AG09309 (cell line): ENCODE data around the gene CAMTA2.
A peak's percentile ranks its signal among the peaks of the same experiment; 100 is the strongest.

Experiments used
- DNase-seq: peaks from one replicate; pipeline ENCODE4 v3.0.0-alpha.2; 2010; ENCODE audit warnings: low read depth
- H3K4me3 ChIP-seq: 2 replicates; pipeline ENCODE4 v1.5.1; 2011; ENCODE audit warnings: mild to moderate bottlenecking, low read depth, low read length, moderate library complexity; ENCODE audit not compliant: control insufficient read depth
- TF ChIP-seq, protein P1 (sequence below): IDR thresholded peaks from 2 replicates; pipeline ENCODE4 v1.5.1; 2011; ENCODE audit warnings: mild to moderate bottlenecking, low read depth, low read length, inconsistent platforms; ENCODE audit not compliant: insufficient read depth, control insufficient read depth; ENCODE audit errors: missing control alignments

CAMTA2 gene

DNA sequence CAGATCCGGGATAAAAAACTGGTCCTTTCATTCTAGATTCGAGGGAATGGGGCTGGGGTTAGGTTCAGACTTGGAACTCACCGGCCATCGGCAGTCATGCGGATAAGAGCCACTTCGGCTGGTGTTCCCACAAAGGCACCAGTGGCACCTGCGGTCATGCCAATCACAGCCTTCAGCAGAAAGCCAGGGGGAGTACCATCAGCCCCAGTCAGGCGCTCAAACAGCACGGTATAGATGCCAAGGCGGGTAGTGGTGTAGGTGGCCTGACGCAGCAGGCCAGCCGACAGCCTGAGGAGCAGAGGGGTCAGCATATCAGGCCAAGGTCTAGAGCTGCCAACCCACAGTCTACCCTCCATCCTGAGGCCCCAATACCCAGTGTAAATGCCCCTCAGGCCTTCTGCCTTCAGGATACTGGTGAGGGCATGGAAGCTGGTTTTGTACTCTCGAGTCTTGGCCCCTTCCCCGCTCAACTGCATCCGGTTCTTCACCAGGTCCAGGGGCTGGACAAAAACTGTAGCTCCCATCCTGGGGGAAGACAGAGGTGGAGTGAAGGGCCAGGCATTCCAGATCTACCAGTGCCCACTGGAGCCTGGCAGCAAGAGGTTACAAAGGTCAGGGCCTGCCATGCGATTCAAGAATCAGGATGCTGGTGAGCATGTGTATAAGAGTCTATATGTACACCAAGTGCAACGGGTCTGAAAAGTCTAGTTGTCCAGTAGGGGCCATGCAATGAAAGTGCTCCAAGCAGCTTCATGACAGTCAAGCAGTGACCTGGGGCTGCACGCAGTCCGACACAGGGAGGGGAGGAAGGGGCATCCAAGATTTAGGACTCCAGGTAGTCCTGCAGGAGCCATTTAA, 48.6 kb downstream of the CAMTA2 start:
- no peak for DNase-seq
- TF ChIP-seq, protein P1, sequence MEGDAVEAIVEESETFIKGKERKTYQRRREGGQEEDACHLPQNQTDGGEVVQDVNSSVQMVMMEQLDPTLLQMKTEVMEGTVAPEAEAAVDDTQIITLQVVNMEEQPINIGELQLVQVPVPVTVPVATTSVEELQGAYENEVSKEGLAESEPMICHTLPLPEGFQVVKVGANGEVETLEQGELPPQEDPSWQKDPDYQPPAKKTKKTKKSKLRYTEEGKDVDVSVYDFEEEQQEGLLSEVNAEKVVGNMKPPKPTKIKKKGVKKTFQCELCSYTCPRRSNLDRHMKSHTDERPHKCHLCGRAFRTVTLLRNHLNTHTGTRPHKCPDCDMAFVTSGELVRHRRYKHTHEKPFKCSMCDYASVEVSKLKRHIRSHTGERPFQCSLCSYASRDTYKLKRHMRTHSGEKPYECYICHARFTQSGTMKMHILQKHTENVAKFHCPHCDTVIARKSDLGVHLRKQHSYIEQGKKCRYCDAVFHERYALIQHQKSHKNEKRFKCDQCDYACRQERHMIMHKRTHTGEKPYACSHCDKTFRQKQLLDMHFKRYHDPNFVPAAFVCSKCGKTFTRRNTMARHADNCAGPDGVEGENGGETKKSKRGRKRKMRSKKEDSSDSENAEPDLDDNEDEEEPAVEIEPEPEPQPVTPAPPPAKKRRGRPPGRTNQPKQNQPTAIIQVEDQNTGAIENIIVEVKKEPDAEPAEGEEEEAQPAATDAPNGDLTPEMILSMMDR: no peak
- peak overlapping the region; percentile 96 for H3K4me3 ChIP-seq

DNA sequence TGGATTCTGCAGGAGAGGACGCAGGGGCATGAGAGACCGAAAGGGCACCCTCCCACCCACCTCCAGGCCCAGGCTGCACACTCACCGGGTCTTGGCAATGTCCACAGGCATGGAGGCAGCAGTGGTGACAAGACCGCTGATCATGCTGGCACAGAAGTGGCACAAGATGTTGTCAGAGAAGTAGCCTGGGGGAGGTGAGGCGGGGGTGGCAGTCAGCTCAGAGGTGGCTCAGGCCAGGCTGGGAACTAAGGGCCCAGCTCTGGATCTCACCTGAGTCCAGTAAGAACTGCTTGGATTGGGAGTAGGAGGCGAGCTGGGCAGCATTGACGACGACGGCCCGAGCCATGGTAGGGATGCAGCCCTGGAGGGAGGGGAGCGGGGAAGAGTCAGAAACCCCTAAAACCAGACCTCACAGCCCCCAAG, 49.4 kb downstream of the CAMTA2 start:
- TF ChIP-seq, protein P1: no peak
- H3K4me3 ChIP-seq: no peak overlapping the region
- no peak for DNase-seq

DNA sequence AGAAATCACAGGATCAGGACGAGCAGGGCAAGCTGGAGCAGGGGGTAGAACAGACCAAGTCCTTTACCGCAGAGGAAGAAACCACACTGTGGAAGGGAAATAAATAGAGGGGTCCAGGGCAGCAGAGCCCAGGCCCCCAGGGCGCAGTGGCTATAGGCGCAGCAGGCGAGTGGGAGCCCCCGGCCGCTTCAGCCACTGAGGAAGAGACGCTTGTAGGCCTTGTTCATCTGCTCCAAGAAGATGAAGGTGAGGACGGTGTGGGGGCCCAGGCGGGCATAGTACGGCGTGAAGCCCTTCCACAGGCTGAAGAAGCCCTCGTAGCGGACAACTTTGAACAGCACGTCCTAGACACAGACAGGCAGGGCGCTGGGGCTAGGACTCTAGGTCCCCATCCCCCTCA, 49.9 kb downstream of the CAMTA2 start:
- no peak for DNase-seq
- H3K4me3 ChIP-seq: no peak overlapping the region
- TF ChIP-seq, protein P1: no peak

DNA sequence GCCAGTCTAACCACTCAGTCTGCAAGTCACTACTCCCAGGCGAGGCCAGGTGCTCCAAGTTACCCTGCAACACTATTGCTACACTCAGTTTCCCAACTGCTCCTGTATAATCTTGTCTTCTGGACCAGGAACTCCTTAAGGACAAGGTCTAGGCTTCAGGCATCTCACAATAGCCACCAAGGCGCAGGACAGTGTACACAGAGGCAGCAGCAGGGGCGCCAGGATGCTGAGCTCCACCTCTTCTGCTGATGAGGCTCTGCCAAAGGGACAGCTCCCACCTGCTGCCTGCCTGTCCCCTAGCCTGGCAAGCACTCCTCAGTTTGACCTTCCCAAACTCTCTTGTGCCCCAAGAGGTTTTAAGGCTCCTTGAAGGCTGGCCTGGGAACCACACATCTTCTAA, 51.0 kb downstream of the CAMTA2 start:
- H3K4me3 ChIP-seq: no peak overlapping the region
- TF ChIP-seq, protein P1: no peak
- no peak for DNase-seq

DNA sequence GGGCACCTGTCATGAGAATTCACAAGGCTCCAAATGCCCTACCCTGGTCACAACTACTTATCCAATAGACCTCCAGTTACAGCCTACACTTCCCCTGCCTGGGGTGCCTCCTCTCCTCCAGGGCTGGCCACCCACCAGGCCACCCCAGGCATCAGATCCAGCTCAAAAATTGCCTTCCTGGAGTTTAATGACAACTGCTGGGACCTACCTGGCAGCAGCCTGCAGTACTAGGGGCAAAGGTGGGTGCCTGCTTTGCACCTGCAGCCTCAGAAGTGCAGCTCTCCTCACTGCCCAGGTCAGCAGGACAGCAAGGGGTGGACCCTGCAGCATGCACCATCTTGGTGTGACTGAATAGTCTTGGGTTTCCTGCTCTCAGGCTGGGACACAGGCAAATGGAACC, 51.8 kb downstream of the CAMTA2 start:
- TF ChIP-seq, protein P1: no peak
- no peak for DNase-seq

DNA sequence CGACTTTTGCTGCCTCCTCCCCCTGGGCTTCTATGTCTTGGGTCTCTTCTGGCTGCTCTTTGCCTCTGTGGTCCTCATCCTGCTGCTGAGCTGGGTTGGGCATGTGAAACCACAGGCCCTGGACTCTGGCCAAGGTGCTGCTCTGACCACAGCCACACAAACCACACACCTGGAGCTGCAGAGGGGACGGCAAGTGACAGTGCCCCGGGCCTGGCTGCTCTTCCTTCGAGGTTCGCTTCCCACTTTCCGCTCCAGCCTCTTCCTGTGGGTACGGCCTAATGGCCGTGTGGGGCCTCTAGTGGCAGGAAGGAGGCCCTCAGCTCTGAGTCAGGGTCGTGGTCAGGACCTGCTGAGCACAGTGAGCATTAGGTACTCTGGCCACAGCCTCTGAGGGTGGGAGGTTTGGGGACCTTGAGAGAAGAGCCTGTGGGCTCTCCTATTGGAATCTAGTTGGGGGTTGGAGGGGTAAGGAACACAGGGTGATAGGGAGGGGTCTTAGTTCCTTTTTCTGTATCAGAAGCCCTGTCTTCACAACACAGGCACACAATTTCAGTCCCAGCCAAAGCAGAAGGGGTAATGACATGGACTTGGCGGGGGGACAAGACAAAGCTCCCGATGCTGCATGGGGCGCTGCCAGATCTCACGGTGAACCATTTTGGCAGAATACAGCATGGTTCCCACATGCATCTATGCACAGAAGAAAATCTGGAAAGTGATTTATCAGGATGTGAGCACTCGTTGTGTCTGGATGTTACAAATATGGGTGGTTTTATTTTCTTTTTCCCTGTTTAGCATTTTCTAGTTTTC, 53.1 kb downstream of the CAMTA2 start:
- H3K4me3 ChIP-seq: peak overlapping the region; percentile 13; the same call in 1 of the 2 replicates
- DNase-seq: no peak

More for the DNA sequence above, 51.8 kb downstream of the CAMTA2 start:
- H3K4me3 ChIP-seq: no peak overlapping the region

More for the DNA sequence above, 53.1 kb downstream of the CAMTA2 start:
- TF ChIP-seq, protein P1: peak; percentile 53
